ENCODE data around the gene SNHG17. TPM values are rescaled to one million over a fixed set of nuclear protein-coding genes. Genes with fewer than 3 reads are reported as not detected.
A peak's percentile ranks its signal among the peaks of the same experiment; 100 is the strongest.

The SNHG17 gene
- total and polyA plus RNA-seq, 9 of the 15 experiments (the other 6 are each of a cell fraction or from before 2014, with no cell fraction given): 29.8 to 106 (median 57.7) TPM

DNA sequence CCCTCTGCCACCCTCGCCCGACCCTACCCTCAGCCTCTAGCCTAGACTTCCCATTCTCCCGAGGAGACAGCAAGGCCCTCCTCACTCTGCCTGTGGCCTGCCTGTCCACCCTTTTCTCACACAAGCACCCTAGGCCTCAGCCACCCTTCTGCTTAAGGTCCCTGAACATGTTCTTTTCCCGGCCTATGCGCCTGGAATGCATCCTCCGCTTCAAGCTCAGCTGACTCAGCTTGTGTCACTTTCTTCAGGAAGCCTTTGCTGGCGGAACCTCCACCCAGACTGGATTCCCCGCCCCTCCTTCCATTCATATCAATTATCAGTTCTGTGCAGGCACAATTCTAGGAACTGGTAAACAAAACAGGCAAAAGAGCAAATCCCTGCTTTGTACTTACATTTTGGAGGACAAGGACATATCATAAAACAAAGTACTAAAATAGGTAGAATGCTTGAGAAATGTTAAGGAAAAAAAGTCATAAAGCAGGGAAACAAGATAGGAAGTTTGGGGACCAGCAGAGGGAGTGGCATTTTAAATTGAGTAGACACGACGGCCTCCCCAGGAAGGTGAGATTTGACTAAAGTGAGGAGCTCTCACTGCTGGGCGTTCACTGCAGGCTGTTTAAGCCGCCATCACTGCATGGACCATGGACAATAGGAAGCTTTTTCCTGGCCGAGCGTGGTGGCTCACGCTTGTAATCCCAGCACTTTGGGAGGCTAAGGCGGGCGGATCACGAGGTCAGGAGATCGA, 17.9 kb upstream of the SNHG17 start (continued):
- TF ChIP-seq, protein P1, sequence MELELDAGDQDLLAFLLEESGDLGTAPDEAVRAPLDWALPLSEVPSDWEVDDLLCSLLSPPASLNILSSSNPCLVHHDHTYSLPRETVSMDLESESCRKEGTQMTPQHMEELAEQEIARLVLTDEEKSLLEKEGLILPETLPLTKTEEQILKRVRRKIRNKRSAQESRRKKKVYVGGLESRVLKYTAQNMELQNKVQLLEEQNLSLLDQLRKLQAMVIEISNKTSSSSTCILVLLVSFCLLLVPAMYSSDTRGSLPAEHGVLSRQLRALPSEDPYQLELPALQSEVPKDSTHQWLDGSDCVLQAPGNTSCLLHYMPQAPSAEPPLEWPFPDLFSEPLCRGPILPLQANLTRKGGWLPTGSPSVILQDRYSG (tag; conservative IDR thresholded peaks at IDR 0.05; ENCODE audit: low read depth): no peak
- TF ChIP-seq MCM3 (IDR thresholded peaks at IDR 0.05): no peak
- TF ChIP-seq SMAD4 (CRISPR knock-in tag; conservative IDR thresholded peaks at IDR 0.05): no peak; the same call in 1 of the 2 replicates
- no peak for TF ChIP-seq EGR1 (conservative IDR thresholded peaks at IDR 0.05)
- no peak for TF ChIP-seq CHD2 (IDR thresholded peaks at IDR 0.05; ENCODE audit: low read depth, low read length)
- TF ChIP-seq TCF7 (IDR thresholded peaks at IDR 0.05; ENCODE audit: borderline replicate concordance): no peak
- TF ChIP-seq, protein P2, sequence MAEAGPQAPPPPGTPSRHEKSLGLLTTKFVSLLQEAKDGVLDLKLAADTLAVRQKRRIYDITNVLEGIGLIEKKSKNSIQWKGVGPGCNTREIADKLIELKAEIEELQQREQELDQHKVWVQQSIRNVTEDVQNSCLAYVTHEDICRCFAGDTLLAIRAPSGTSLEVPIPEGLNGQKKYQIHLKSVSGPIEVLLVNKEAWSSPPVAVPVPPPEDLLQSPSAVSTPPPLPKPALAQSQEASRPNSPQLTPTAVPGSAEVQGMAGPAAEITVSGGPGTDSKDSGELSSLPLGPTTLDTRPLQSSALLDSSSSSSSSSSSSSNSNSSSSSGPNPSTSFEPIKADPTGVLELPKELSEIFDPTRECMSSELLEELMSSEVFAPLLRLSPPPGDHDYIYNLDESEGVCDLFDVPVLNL (CRISPR knock-in tag; IDR thresholded peaks at IDR 0.05; ENCODE audit: low read depth): no peak
- 0 out of 2 replicates have a peak, but pooled peaks have one; percentile 61 for TF ChIP-seq LARP7 (IDR thresholded peaks at IDR 0.05)
- no peak for TF ChIP-seq SPI1 (IDR thresholded peaks at IDR 0.05; ENCODE audit: borderline replicate concordance, low read depth, low read length)
- no peak for TF ChIP-seq TAF15 (IDR thresholded peaks at IDR 0.05; ENCODE audit: low read depth, low read length)
- TF ChIP-seq DACH1 (IDR thresholded peaks at IDR 0.05; ENCODE audit: partially characterized antibody): peak; percentile 62
- TF ChIP-seq TAL1 (IDR thresholded peaks at IDR 0.05): peak; percentile 86
- TF ChIP-seq HDAC1 (IDR thresholded peaks at IDR 0.05): peak in 1 of 2 experiments; percentile 90; a peak in 2 of 4 replicates
- TF ChIP-seq, protein P3, sequence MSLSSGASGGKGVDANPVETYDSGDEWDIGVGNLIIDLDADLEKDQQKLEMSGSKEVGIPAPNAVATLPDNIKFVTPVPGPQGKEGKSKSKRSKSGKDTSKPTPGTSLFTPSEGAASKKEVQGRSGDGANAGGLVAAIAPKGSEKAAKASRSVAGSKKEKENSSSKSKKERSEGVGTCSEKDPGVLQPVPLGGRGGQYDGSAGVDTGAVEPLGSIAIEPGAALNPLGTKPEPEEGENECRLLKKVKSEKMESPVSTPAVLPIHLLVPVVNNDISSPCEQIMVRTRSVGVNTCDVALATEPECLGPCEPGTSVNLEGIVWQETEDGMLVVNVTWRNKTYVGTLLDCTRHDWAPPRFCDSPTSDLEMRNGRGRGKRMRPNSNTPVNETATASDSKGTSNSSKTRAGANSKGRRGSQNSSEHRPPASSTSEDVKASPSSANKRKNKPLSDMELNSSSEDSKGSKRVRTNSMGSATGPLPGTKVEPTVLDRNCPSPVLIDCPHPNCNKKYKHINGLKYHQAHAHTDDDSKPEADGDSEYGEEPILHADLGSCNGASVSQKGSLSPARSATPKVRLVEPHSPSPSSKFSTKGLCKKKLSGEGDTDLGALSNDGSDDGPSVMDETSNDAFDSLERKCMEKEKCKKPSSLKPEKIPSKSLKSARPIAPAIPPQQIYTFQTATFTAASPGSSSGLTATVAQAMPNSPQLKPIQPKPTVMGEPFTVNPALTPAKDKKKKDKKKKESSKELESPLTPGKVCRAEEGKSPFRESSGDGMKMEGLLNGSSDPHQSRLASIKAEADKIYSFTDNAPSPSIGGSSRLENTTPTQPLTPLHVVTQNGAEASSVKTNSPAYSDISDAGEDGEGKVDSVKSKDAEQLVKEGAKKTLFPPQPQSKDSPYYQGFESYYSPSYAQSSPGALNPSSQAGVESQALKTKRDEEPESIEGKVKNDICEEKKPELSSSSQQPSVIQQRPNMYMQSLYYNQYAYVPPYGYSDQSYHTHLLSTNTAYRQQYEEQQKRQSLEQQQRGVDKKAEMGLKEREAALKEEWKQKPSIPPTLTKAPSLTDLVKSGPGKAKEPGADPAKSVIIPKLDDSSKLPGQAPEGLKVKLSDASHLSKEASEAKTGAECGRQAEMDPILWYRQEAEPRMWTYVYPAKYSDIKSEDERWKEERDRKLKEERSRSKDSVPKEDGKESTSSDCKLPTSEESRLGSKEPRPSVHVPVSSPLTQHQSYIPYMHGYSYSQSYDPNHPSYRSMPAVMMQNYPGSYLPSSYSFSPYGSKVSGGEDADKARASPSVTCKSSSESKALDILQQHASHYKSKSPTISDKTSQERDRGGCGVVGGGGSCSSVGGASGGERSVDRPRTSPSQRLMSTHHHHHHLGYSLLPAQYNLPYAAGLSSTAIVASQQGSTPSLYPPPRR (CRISPR knock-in tag; IDR thresholded peaks at IDR 0.05; ENCODE audit: borderline replicate concordance): no peak
- TF ChIP-seq, protein P4, sequence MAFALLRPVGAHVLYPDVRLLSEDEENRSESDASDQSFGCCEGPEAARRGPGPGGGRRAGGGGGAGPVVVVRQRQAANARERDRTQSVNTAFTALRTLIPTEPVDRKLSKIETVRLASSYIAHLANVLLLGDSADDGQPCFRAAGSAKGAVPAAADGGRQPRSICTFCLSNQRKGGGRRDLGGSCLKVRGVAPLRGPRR (CRISPR knock-in tag; IDR thresholded peaks at IDR 0.05): no peak
- no peak for TF ChIP-seq NUFIP1 (IDR thresholded peaks at IDR 0.05; ENCODE audit: partially characterized antibody)
- no peak for TF ChIP-seq NONO (IDR thresholded peaks at IDR 0.05; ENCODE audit: low read depth in 2 of 2, low read length in 1 of 2)
- TF ChIP-seq, protein P5, sequence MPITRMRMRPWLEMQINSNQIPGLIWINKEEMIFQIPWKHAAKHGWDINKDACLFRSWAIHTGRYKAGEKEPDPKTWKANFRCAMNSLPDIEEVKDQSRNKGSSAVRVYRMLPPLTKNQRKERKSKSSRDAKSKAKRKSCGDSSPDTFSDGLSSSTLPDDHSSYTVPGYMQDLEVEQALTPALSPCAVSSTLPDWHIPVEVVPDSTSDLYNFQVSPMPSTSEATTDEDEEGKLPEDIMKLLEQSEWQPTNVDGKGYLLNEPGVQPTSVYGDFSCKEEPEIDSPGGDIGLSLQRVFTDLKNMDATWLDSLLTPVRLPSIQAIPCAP (CRISPR knock-in tag; IDR thresholded peaks at IDR 0.05; ENCODE audit: borderline replicate concordance): no peak
- no peak for TF ChIP-seq ZFP36 (IDR thresholded peaks at IDR 0.05; ENCODE audit: low read depth, low read length, partially characterized antibody)
- no peak for TF ChIP-seq BDP1 (IDR thresholded peaks at IDR 0.05; ENCODE audit: insufficient read depth, insufficient read length)
- no peak for TF ChIP-seq ZNF134 (CRISPR knock-in tag; conservative IDR thresholded peaks at IDR 0.05)

All from K562 (cell line).